Thoracic aorta (tissue), 2 donors: Measurements from ENCODE around the gene EFCAB12. TPM values are rescaled to one million over a fixed set of nuclear protein-coding genes. Genes with fewer than 3 reads are reported as not detected.

Experiments
- ATAC-seq: fragments of 150-250 bp; one replicate; pipeline ENCODE4 v1.8.0; 2017; ENCODE audit warnings: low read depth; ENCODE audit not compliant: insufficient number of reproducible peaks, low FRiP score
- DNase-seq: peaks from one replicate; pipeline ENCODE4 v3.0.0-alpha.2; 2020; ENCODE audit warnings: low spot score
- H3K27ac ChIP-seq, 2 donors: fragments of 200-600 bp; sonication (generic); 1 replicate in 1 of 2; 2 replicates in 1 of 2; pipeline ENCODE4 v1.5.1; 2016; ENCODE audit warnings: mild to moderate bottlenecking in 2 of 2, moderate library complexity in 2 of 2
- H3K27me3 ChIP-seq: fragments of 200-600 bp; sonication (generic); replicated peaks from 2 replicates; pipeline ENCODE4 v1.6.0; 2016; ENCODE audit warnings: mild to moderate bottlenecking; ENCODE audit not compliant: insufficient read depth
- H3K36me3 ChIP-seq: fragments of 200-600 bp; sonication (generic); one replicate; pipeline ENCODE4 v1.5.1; 2016
- H3K4me1 ChIP-seq, 2 donors: fragments of 200-600 bp; sonication (generic); 1 replicate in 1 of 2; 2 replicates in 1 of 2; pipeline versions ENCODE4 v1.5.1 to v1.6.0; 2016; ENCODE audit warnings: low read depth in 2 of 2, mild to moderate bottlenecking in 1 of 2; ENCODE audit not compliant: control insufficient read depth in 1 of 2
- H3K4me3 ChIP-seq: fragments of 200-600 bp; sonication (generic); 2 replicates; pipeline ENCODE4 v1.5.1; 2016; ENCODE audit warnings: mild to moderate bottlenecking
- H3K9me3 ChIP-seq: fragments of 200-600 bp; sonication (generic); 2 replicates; pipeline ENCODE4 v1.5.1; 2016
- CTCF ChIP-seq: fragments of 200-600 bp; sonication (generic); IDR thresholded peaks from one replicate; pipeline ENCODE4 v1.5.1; 2019; ENCODE audit warnings: antibody characterized with exemption
- total RNA-seq, 2 donors: library from RNA; depleted of rRNA; stranded (reverse); fragments of >200 nt; gene quantifications; one replicate each; pipeline versions ENCODE4 v1.1.0 to v1.2.3, GENCODE V29; 2016

The EFCAB12 gene
- total RNA-seq, 2 donors from 2014 or later = 0.68 TPM; not detected in 1

GRCh38 chr3:129440618-129441190 lies 12.3 kb upstream of the EFCAB12 start:
- DNase-seq (no peak), ATAC-seq (peak; percentile 27)
- Histone ChIP-seq H3K36me3 (peaks cover 6% of the 10 kb centered on the region), H3K27ac (peak overlapping the region; percentile 73 to 80), H3K4me3 (peak overlapping the region; percentile 92), H3K27me3 (no peaks in the 10 kb centered on the region), H3K4me1 (peaks cover 43 to 67% of the 10 kb centered on the region in 2 donors), H3K9me3 (no peaks in the 10 kb centered on the region)
- no peak for TF ChIP-seq CTCF

GRCh38 chr3:129439817-129440617 lies 11.6 kb upstream of the EFCAB12 start, which contains the start of the genes IFT122 and MBD4:
Gene IFT122 (plus strand): TSS chr3:129440224. CDS start chr3:129440331, 107 bp downstream.
Gene MBD4 (minus strand): TSS chr3:129439948. CDS start chr3:129439833, 115 bp downstream.
- Histone ChIP-seq H3K27me3 (no peaks in the 10 kb centered on the region), H3K27ac (peak within 1 kb of the TSS; percentile 80 to 86), H3K9me3 (no peaks in the 10 kb centered on the region), H3K36me3 (peaks cover 6% of the 10 kb centered on the region), H3K4me1 (peaks cover 50 to 73% of the 10 kb centered on the region in 2 donors), H3K4me3 (peak within 1 kb of the TSS; percentile 92)
- peak; percentile 90 for ATAC-seq
- no peak for TF ChIP-seq CTCF
- peak; percentile 91 for DNase-seq

GRCh38 chr3:129439226-129439816 lies 10.9 kb upstream of the EFCAB12 start:
- peaks cover 6% of the 10 kb centered on the region for H3K36me3 ChIP-seq
- H3K27me3 ChIP-seq = no peaks in the 10 kb centered on the region
- no peak for DNase-seq
- ATAC-seq = peak; percentile 27
- no peaks in the 10 kb centered on the region for H3K9me3 ChIP-seq
- peaks cover 55 to 78% of the 10 kb centered on the region in 2 donors for H3K4me1 ChIP-seq
- H3K4me3 ChIP-seq = peak overlapping the region; percentile 92
- no peak for TF ChIP-seq CTCF
- H3K27ac ChIP-seq = peak overlapping the region; percentile 80 to 86

GRCh38 chr3:129435367-129435766 lies 6.9 kb upstream of the EFCAB12 start:
- no peak for TF ChIP-seq CTCF
- Histone ChIP-seq H3K4me3 (no peak overlapping the region), H3K36me3 (peaks cover 31% of the 10 kb centered on the region), H3K4me1 (peaks cover 34 to 41% of the 10 kb centered on the region in 2 donors), H3K27me3 (no peaks in the 10 kb centered on the region), H3K27ac (no peak overlapping the region), H3K9me3 (no peaks in the 10 kb centered on the region)
- no peak for ATAC-seq
- DNase-seq = no peak

GRCh38 chr3:129434140-129434539 lies 5.7 kb upstream of the EFCAB12 start:
- Histone ChIP-seq H3K36me3 (peaks cover 31% of the 10 kb centered on the region), H3K4me1 (peaks cover 34 to 40% of the 10 kb centered on the region in 2 donors), H3K4me3 (no peak overlapping the region), H3K27me3 (no peaks in the 10 kb centered on the region), H3K27ac (no peak overlapping the region), H3K9me3 (no peaks in the 10 kb centered on the region)
- no peak for TF ChIP-seq CTCF
- DNase-seq (no peak), ATAC-seq (no peak)
